Pancreas (tissue), 10 donors: Measurements from ENCODE around the gene SLMAP. TPM values are rescaled to one million over a fixed set of nuclear protein-coding genes. Genes with fewer than 3 reads are reported as not detected.
A peak's percentile ranks its signal among the peaks of the same experiment; 100 is the strongest.

Experiments
- ATAC-seq, 4 donors: fragments of 200-7000 bp; cut with Tn5 transposase; one replicate each; pipeline versions ENCODE4 v1.8.0 to v1.9.1; 2020; ENCODE audit warnings: mild to moderate bottlenecking in 4 of 4, moderate library complexity in 4 of 4
- DNase-seq, 6 donors: peaks; one replicate each; pipeline ENCODE4 v3.0.0-alpha.2; 2020
- FAIRE-seq: peaks from 2 replicates; lab custom pipeline; 2012; peaks lifted over from hg19 to GRCh38; lab: Jason Lieb, UNC
- H3K27ac ChIP-seq, 4 donors: fragments of 200-600 bp; sonication (generic); 1 replicate in 3 of 4; 2 replicates in 1 of 4; pipeline versions ENCODE4 v1.5.0 to v1.8.0; 2020
- H3K27me3 ChIP-seq, 4 donors: fragments of 200-600 bp; one replicate each; pipeline ENCODE4 v1.8.0; 2021
- H3K36me3 ChIP-seq, 3 donors: fragments of 200-600 bp; sonication (generic) in 1 of 3; one replicate each; pipeline versions ENCODE4 v1.5.0 to v1.8.0; 2020 to 2021
- H3K4me1 ChIP-seq, 3 donors: fragments of 200-600 bp; one replicate each; pipeline ENCODE4 v1.8.0; 2021
- H3K4me3 ChIP-seq, 4 donors: fragments of 200-600 bp; sonication (generic) in 2 of 4; one replicate each; pipeline versions ENCODE4 v1.5.0 to v1.8.0; 2020 to 2021
- H3K9me3 ChIP-seq, 4 donors: fragments of 200-600 bp; one replicate each; pipeline ENCODE4 v1.8.0; 2021
- WGBS, 2 donors: extraction: QIAGEN DNeasy Blood & Tissue Kit; methylation state at CpG; one replicate each; pipeline ENCODE4 v1.1.7; 2013; 5-methylcytosine and 5-hydroxymethylcytosine counted together
- intact Hi-C, 3 donors: fragments of 100-400 bp; cut with DNase I; formaldehyde crosslinking; loops; one replicate each; pipeline versions ENCODE4 v1.11.1 to v1.14.2; 2022
- polyA plus RNA-seq, 2 donors: library from polyadenylated mRNA; stranded (reverse); fragments of 200-250 nt; gene quantifications; one replicate each; pipeline ENCODE4 v1.2.3, GENCODE V29; 2013
- total RNA-seq, 6 donors: library from RNA; stranded (reverse); fragmentation: NEBNext Ultra II Directional in 4 of 6; extraction: Animal tissue kit (Norgen Biotek cat#: 25700) in 4 of 6; gene quantifications; one replicate each; pipeline versions ENCODE4 v1.2.1 to v1.2.4, GENCODE V29; 2021 to 2023
- TF ChIP-seq, protein P1 (sequence below), 4 donors: fragments of 200-600 bp; sonication (generic) in 3 of 4; IDR thresholded peaks; one replicate each; pipeline versions ENCODE4 v1.5.0 to v1.8.0; 2021; ENCODE audit warnings: antibody characterized with exemption in 4 of 4
- donor health status: healthy with polysubstance abuse.
- donor health status: DM: no; HTN: no; CAD: no; lungs with moderate emphysema.
- donor health status: DM: no; HTN: no; CAD: no.
- donor health status: control.
- donor health status: control.
- donor health status: Bipolar disorder and iron deficiency.
- donor health status: DM: yes; HTN: yes; CAD: no.
- donor health status: DM: no; HTN: no; CAD: no.
- donor health status: DM: no; HTN: no; CAD: no.
- donor health status: DM: yes; HTN: yes; CAD: no.

The SLMAP gene
- total and polyA plus RNA-seq, 8 donors: 9.0 to 39.6 (median 22.7) TPM

DNA sequence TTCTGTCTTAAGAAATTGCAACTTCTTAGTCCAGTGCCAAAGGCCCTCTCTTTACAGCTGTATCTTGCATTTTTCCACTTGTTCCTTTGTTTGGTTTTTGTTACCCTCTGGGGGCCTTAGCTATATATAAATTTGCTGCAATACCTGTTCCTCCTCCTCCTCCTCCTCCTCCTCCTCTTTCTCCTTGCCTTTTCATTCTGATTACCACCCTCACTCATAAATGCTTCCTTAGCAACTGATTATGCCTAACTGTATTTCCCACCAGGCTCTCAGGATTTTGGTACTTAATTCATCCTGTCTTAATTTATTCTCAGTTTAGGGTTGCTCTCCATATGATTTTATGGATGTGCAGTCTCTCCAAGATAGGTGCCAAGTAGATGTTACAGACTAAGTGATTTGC lies 65.7 kb downstream of the SLMAP start:
- no peak overlapping the region for H3K27ac ChIP-seq
- peaks cover 4 to 21% (median 18%) of the 10 kb centered on the region in 3 donors for H3K4me1 ChIP-seq
- intact Hi-C loops: no loop called here

DNA sequence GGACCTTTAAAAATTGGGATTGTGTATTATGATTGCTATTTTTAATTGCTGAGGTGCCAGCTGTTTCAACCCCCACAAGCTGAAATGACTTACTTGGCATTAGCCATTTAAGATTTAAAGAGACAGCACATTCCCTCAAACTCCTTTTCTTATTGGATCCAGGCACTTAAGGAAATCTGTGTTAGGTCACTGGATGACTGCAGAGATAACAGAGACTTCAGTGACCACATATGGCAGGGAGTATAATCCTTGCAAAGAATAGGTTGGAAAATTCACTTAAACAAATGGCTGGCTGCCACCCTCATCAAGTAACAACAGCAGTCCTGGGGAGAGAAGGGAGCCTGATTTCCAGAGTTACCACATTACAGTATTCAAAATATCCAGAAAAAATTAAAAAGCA lies 66.6 kb downstream of the SLMAP start:
- TF ChIP-seq, protein P1, sequence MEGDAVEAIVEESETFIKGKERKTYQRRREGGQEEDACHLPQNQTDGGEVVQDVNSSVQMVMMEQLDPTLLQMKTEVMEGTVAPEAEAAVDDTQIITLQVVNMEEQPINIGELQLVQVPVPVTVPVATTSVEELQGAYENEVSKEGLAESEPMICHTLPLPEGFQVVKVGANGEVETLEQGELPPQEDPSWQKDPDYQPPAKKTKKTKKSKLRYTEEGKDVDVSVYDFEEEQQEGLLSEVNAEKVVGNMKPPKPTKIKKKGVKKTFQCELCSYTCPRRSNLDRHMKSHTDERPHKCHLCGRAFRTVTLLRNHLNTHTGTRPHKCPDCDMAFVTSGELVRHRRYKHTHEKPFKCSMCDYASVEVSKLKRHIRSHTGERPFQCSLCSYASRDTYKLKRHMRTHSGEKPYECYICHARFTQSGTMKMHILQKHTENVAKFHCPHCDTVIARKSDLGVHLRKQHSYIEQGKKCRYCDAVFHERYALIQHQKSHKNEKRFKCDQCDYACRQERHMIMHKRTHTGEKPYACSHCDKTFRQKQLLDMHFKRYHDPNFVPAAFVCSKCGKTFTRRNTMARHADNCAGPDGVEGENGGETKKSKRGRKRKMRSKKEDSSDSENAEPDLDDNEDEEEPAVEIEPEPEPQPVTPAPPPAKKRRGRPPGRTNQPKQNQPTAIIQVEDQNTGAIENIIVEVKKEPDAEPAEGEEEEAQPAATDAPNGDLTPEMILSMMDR (IDR thresholded peaks at IDR 0.05): no peak
- Histone ChIP-seq H3K4me1 (peaks cover 4 to 26% (median 15%) of the 10 kb centered on the region in 3 donors), H3K36me3 (no peaks in the 10 kb centered on the region), H3K9me3 (no peaks in the 10 kb centered on the region), H3K27me3 (no peaks in the 10 kb centered on the region), H3K4me3 (no peak overlapping the region), H3K27ac (no peak overlapping the region)
- FAIRE-seq (no peak), ATAC-seq (no peak), DNase-seq (no peak)
- intact Hi-C loops: no loop called here

More for the DNA sequence above, 65.7 kb downstream of the SLMAP start:
- DNase-seq (no peak), FAIRE-seq (no peak), ATAC-seq (no peak)
- TF ChIP-seq, protein P1 (IDR thresholded peaks at IDR 0.05): no peak
- no peaks in the 10 kb centered on the region for H3K36me3 ChIP-seq
- H3K4me3 ChIP-seq: no peak overlapping the region
- no peaks in the 10 kb centered on the region for H3K9me3 ChIP-seq
- H3K27me3 ChIP-seq: no peaks in the 10 kb centered on the region

DNA sequence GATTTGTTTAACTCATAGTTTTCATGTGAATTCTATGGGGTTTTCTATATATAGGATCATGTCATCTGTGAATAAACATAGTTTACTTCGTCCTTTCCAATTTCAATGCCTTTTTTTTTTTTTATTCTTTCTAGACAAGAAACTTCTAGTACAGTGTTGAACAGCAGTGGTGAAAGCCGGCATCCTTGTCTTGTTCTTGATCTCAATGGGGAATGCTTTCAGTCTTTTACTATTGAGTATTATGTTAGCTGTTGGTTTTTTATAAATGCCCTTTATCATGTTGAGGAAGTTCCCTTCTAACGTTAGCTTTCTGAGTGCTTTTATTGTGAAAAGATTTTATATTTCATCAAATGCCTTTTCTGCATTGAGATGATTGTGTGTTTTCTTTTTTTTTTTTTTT lies 69.0 kb downstream of the SLMAP start:
- TF ChIP-seq, protein P1 (IDR thresholded peaks at IDR 0.05): no peak
- Histone ChIP-seq H3K4me1 (peaks cover 0 to 15% (median 6%) of the 10 kb centered on the region in 3 donors), H3K4me3 (no peak overlapping the region), H3K27me3 (no peaks in the 10 kb centered on the region), H3K27ac (no peak overlapping the region), H3K36me3 (no peaks in the 10 kb centered on the region), H3K9me3 (no peaks in the 10 kb centered on the region)
- no peak for FAIRE-seq
- intact Hi-C loops: no loop called here
- no peak for DNase-seq
- 52 to 57% methylated on average over 3 of the region's 3 CpGs for WGBS, 2 donors
- no peak for ATAC-seq

DNA sequence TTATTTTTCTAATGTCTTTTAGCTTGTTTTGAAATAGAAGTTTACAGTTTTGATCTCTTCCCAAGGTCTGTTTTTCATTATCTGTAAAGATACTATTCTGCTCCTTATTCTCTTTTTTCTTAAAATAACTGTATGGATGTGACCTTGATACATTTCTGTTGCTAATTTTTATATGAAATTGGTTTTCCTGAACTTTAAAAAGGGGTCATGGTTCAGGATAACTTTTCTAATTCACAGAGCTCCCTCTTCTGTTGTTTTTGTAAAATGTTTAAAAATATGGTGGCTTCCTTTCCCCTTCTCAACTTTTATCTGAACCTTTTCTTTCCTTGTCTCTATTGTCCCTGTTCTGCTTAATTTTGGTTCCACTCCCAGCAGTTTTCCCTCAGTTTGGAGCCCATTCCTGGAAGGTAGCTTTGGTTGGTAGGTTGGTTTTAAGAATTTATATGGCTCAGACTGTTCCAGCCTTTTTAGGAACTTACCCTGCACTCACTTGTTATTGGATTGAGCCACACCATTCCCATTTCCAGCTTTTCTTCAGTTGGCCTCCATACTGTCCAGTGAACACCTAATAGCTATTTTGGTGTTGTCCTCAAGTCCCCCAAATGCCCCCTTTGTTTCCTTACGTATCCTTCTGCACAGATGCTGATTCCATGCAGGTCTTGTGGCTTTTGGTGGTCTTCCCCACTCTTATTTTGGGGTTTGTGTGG lies 70.3 kb downstream of the SLMAP start:
- H3K27ac ChIP-seq: no peak overlapping the region
- no peaks in the 10 kb centered on the region for H3K27me3 ChIP-seq
- ATAC-seq: peak in 1 of 4 donors; percentile 35
- TF ChIP-seq, protein P1 (IDR thresholded peaks at IDR 0.05): no peak
- no peaks in the 10 kb centered on the region for H3K9me3 ChIP-seq
- FAIRE-seq: no peak
- H3K36me3 ChIP-seq: no peaks in the 10 kb centered on the region
- 88 to 90% methylated on average over 1 of the region's 1 CpG for WGBS, 2 donors
- DNase-seq: no peak
- no peak overlapping the region for H3K4me3 ChIP-seq
- intact Hi-C loops: no loop called here
- peaks cover 0 to 9% (median 6%) of the 10 kb centered on the region in 3 donors for H3K4me1 ChIP-seq
